CD4-positive, alpha-beta T cell treated with Interleukin-1 beta for 1 hour (primary cell): ENCODE measurements around the gene EML1.
A peak's percentile ranks its signal among the peaks of the same experiment; 100 is the strongest.

Experiments used
- DNase-seq, 2 donors: peaks; one replicate each; pipeline ENCODE4 v3.0.0-alpha.2; 2020 to 2022

EML1 gene

GRCh38 chr14:99971941-99972747 is 178.9 kb downstream of the EML1 start:
- peak in 1 of 2 donors; percentile 6 for DNase-seq

- DNase-seq, result no peak
Observed at GRCh38 chr14:99972748-99973466, 179.7 kb downstream of the EML1 start.

- DNase-seq, result no peak
Observed at GRCh38 chr14:99975190-99975589, 182.0 kb downstream of the EML1 start.

GRCh38 chr14:99976021-99976420 is 182.8 kb downstream of the EML1 start:
- no peak for DNase-seq

GRCh38 chr14:99976681-99977080 is 183.5 kb downstream of the EML1 start:
- no peak for DNase-seq

GRCh38 chr14:99980299-99980698 is 187.1 kb downstream of the EML1 start:
- DNase-seq, result no peak

- no peak for DNase-seq
Observed at GRCh38 chr14:99981806-99982205, 188.6 kb downstream of the EML1 start.

GRCh38 chr14:99982537-99983250 is 189.5 kb downstream of the EML1 start:
- DNase-seq, result peak; percentile 66 to 77

GRCh38 chr14:99983251-99984015 is 190.2 kb downstream of the EML1 start:
- DNase-seq, result no peak

- no peak for DNase-seq
Observed at GRCh38 chr14:99984036-99984435, 190.8 kb downstream of the EML1 start.

- DNase-seq, result no peak
Observed at GRCh38 chr14:99986396-99986795, 193.2 kb downstream of the EML1 start.

- no peak for DNase-seq
Observed at GRCh38 chr14:99989032-99989431, 195.8 kb downstream of the EML1 start.

- no peak for DNase-seq
Observed at GRCh38 chr14:99990268-99991170, 197.3 kb downstream of the EML1 start.

GRCh38 chr14:99991331-99991730 is 198.1 kb downstream of the EML1 start:
- no peak for DNase-seq
